Spleen (tissue), 11 donors: Measurements from ENCODE around the gene TRPM5. TPM values are rescaled to one million over a fixed set of nuclear protein-coding genes. Genes with fewer than 3 reads are reported as not detected.
A peak's percentile ranks its signal among the peaks of the same experiment; 100 is the strongest.

Source experiments
- DNase-seq: peaks from one replicate; pipeline ENCODE4 v3.0.0-alpha.2; 2020
- H3K27ac ChIP-seq, 8 donors: fragments of 200-600 bp; sonication (generic) in 7 of 8; 1 replicate in 4 of 8; 2 replicates in 4 of 8; pipeline versions ENCODE4 v1.5.0 to v1.8.0; 2016 to 2021; ENCODE audit warnings: inconsistent platforms in 4 of 8, mild to moderate bottlenecking in 4 of 8, moderate library complexity in 1 of 8
- H3K27me3 ChIP-seq, 7 donors: fragments of 200-600 bp; sonication (generic) in 6 of 7; replicated peaks in 1 of 7; 1 replicate in 4 of 7; 2 replicates in 3 of 7; pipeline versions ENCODE4 v1.5.0 to v1.8.0; 2016 to 2021; ENCODE audit warnings: inconsistent platforms in 3 of 7, mild to moderate bottlenecking in 1 of 7
- H3K36me3 ChIP-seq, 6 donors: fragments of 200-600 bp; sonication (generic) in 5 of 6; 1 replicate in 4 of 6; 2 replicates in 2 of 6; pipeline versions ENCODE4 v1.5.0 to v1.8.0; 2016 to 2021; ENCODE audit warnings: inconsistent platforms in 2 of 6
- H3K4me1 ChIP-seq, 6 donors: fragments of 200-600 bp; sonication (generic) in 5 of 6; 1 replicate in 3 of 6; 2 replicates in 3 of 6; pipeline versions ENCODE4 v1.5.0 to v1.8.0; 2016 to 2021; ENCODE audit warnings: inconsistent platforms in 3 of 6
- H3K4me3 ChIP-seq, 8 donors: fragments of 200-600 bp; sonication (generic) in 7 of 8; 1 replicate in 4 of 8; 2 replicates in 4 of 8; pipeline versions ENCODE4 v1.5.0 to v1.8.0; 2016 to 2021; ENCODE audit warnings: inconsistent platforms in 4 of 8, mild to moderate bottlenecking in 4 of 8, moderate library complexity in 2 of 8
- H3K9me3 ChIP-seq, 8 donors: fragments of 200-600 bp; sonication (generic) in 7 of 8; 1 replicate in 4 of 8; 2 replicates in 4 of 8; pipeline versions ENCODE4 v1.5.0 to v1.8.0; 2016 to 2021; ENCODE audit warnings: inconsistent platforms in 4 of 8
- CTCF ChIP-seq, 11 experiments: fragments of 200-600 bp in 7 of 11; fragments of 450-650 bp in 4 of 11; sonication (generic) in 4 of 11; IDR thresholded peaks in 8 of 11; conservative IDR thresholded peaks in 3 of 11; 1 replicate in 7 of 11; 2 replicates in 4 of 11; pipeline versions ENCODE4 v1.4.0 to v1.8.0; 2016 to 2021; ENCODE audit warnings: antibody characterized with exemption in 11 of 11, inconsistent platforms in 4 of 11, mild to moderate bottlenecking in 1 of 11
- POLR2A ChIP-seq, 3 donors: fragments of 450-650 bp; IDR thresholded peaks; one replicate each; pipeline ENCODE4 v1.5.1; 2017; ENCODE audit warnings: antibody characterized with exemption in 3 of 3, mild to moderate bottlenecking in 1 of 3
- POLR2AphosphoS5 ChIP-seq, 3 donors: sonication (generic); formaldehyde crosslinking; IDR thresholded peaks; one replicate each; pipeline ENCODE4 v1.5.1; 2017; ENCODE audit warnings: antibody characterized with exemption in 3 of 3
- WGBS, 5 donors: extraction: QIAGEN DNeasy Blood & Tissue Kit in 3 of 5; methylation state at CpG; one replicate each; pipeline versions ENCODE4 v1.1.5 to v1.1.7; 2013 to 2018; 5-methylcytosine and 5-hydroxymethylcytosine counted together
- intact Hi-C: fragments of 100-400 bp; cut with DNase I; formaldehyde crosslinking; loops from one replicate; pipeline ENCODE4 v1.15.0; 2023; ENCODE audit warnings: low total_unique reads
- polyA plus RNA-seq, 3 donors: library from polyadenylated mRNA; stranded (reverse); fragments of 200-250 nt; gene quantifications; one replicate each; pipeline ENCODE4 v1.2.1, GENCODE V29; 2013
- total RNA-seq, 7 donors: library from RNA; depleted of rRNA in 3 of 7; stranded (reverse); fragments of >200 nt in 3 of 7; fragmentation: NEBNext Ultra II Directional in 4 of 7; extraction: Animal tissue kit (Norgen Biotek cat#: 25700) in 4 of 7; gene quantifications; one replicate each; pipeline versions ENCODE4 v1.1.0 to v1.2.1, GENCODE V29; 2016 to 2021
- donor health status: healthy with polysubstance abuse.
- donor health status: DM: no; HTN: no; CAD: no; lungs with moderate emphysema.
- donor health status: DM: no; HTN: no; CAD: no.
- donor health status: Bipolar disorder and iron deficiency.
- donor health status: healthy.
- donor health status: DM: no; HTN: no; CAD: no.
- donor health status: DM: yes; HTN: yes; CAD: no.

Gene TRPM5
- total and polyA plus RNA-seq, 10 donors: 0.02 to 0.28 (median 0.16) TPM; not detected in 4

GRCh38 chr11:2442589-2442988 is 1.7 kb downstream of the TRPM5 start:
- H3K27me3 ChIP-seq: peaks cover 0 to 60% (median 13%) of the 10 kb centered on the region in 7 donors
- peaks cover 15 to 43% (median 29%) of the 10 kb centered on the region in 6 donors for H3K4me1 ChIP-seq
- 87 to 94% (median 91%) methylated on average over 2 of the region's 2 CpGs for WGBS, 5 donors
- H3K9me3 ChIP-seq: no peaks in the 10 kb centered on the region
- H3K27ac ChIP-seq: no peak overlapping the region
- DNase-seq: no peak
- no peak for TF ChIP-seq POLR2A (IDR thresholded peaks at IDR 0.05)
- TF ChIP-seq POLR2AphosphoS5 (IDR thresholded peaks at IDR 0.05): no peak
- no peak for TF ChIP-seq CTCF (IDR thresholded peaks at IDR 0.05 in 8 of 11, conservative IDR thresholded peaks at IDR 0.05 in 3 of 11)
- intact Hi-C loops: no loop called here
- H3K36me3 ChIP-seq: no peaks in the 10 kb centered on the region
- H3K4me3 ChIP-seq: no peak overlapping the region

- TF ChIP-seq POLR2A (IDR thresholded peaks at IDR 0.05): no peak
- no peak for TF ChIP-seq POLR2AphosphoS5 (IDR thresholded peaks at IDR 0.05)
- TF ChIP-seq CTCF (IDR thresholded peaks at IDR 0.05 in 8 of 11, conservative IDR thresholded peaks at IDR 0.05 in 3 of 11): no peak
- Histone ChIP-seq H3K27me3 (peaks cover 0 to 61% (median 13%) of the 10 kb centered on the region in 7 donors), H3K4me1 (peaks cover 5 to 29% (median 15%) of the 10 kb centered on the region in 6 donors), H3K27ac (no peak overlapping the region), H3K9me3 (no peaks in the 10 kb centered on the region), H3K4me3 (no peak overlapping the region), H3K36me3 (no peaks in the 10 kb centered on the region)
- 74 to 88% (median 82%) methylated on average over 3 to 4 of the region's 4 CpGs for WGBS, 5 donors
- DNase-seq: peak; percentile 69
- intact Hi-C loops: no loop called here
These were observed 3.1 kb downstream of the TRPM5 start for GRCh38 chr11:2441171-2441570.

- Histone ChIP-seq H3K9me3 (no peaks in the 10 kb centered on the region), H3K4me3 (no peak overlapping the region), H3K36me3 (no peaks in the 10 kb centered on the region), H3K4me1 (peaks cover 0 to 24% (median 10%) of the 10 kb centered on the region in 6 donors), H3K27me3 (peaks cover 0 to 61% (median 11%) of the 10 kb centered on the region in 7 donors), H3K27ac (no peak overlapping the region)
- TF ChIP-seq POLR2AphosphoS5 (IDR thresholded peaks at IDR 0.05) (no peak), POLR2A (IDR thresholded peaks at IDR 0.05) (no peak), CTCF (IDR thresholded peaks at IDR 0.05 in 8 of 11, conservative IDR thresholded peaks at IDR 0.05 in 3 of 11) (no peak)
- DNase-seq: peak; percentile 67
- WGBS, 5 donors: 67 to 75% (median 72%) methylated on average over 8 of the region's 8 CpGs
- intact Hi-C loops: no loop called here
These were observed 3.7 kb downstream of the TRPM5 start for GRCh38 chr11:2440646-2441045.

GRCh38 chr11:2439820-2440219 is 4.5 kb downstream of the TRPM5 start:
- no peaks in the 10 kb centered on the region for H3K9me3 ChIP-seq
- intact Hi-C loops: no loop called here
- H3K36me3 ChIP-seq: no peaks in the 10 kb centered on the region
- TF ChIP-seq POLR2AphosphoS5 (IDR thresholded peaks at IDR 0.05) (no peak), CTCF (IDR thresholded peaks at IDR 0.05 in 8 of 11, conservative IDR thresholded peaks at IDR 0.05 in 3 of 11) (no peak), POLR2A (IDR thresholded peaks at IDR 0.05) (no peak)
- peaks cover 0 to 53% (median 9%) of the 10 kb centered on the region in 7 donors for H3K27me3 ChIP-seq
- DNase-seq: no peak
- no peak overlapping the region for H3K27ac ChIP-seq
- 94 to 97% (median 96%) methylated on average over 3 of the region's 3 CpGs for WGBS, 5 donors
- H3K4me3 ChIP-seq: no peak overlapping the region
- H3K4me1 ChIP-seq: peaks cover 0 to 18% (median 5%) of the 10 kb centered on the region in 6 donors
